KBM-7 (cell line): ENCODE measurements around the gene YIPF2.
A peak's percentile ranks its signal among the peaks of the same experiment; 100 is the strongest.
"Not testable (repeated sequence)": the region's sequence is repeated elsewhere in the genome, so short reads cannot be mapped to it uniquely, and the experiment has no call there.

Experiments used
- DNase-seq: peaks from one replicate; pipeline ENCODE4 v3.0.0-alpha.2; 2015
- in situ Hi-C: fragments of 300-500 bp; cut with MboI; formaldehyde crosslinking; loops from 2 replicates; pipeline ENCODE4 v1.14.3; 2020; ENCODE audit warnings: low sequenced_read_pairs, low pct_unique_long_range_greater_than_20kb, mixed read lengths

The YIPF2 gene

DNA sequence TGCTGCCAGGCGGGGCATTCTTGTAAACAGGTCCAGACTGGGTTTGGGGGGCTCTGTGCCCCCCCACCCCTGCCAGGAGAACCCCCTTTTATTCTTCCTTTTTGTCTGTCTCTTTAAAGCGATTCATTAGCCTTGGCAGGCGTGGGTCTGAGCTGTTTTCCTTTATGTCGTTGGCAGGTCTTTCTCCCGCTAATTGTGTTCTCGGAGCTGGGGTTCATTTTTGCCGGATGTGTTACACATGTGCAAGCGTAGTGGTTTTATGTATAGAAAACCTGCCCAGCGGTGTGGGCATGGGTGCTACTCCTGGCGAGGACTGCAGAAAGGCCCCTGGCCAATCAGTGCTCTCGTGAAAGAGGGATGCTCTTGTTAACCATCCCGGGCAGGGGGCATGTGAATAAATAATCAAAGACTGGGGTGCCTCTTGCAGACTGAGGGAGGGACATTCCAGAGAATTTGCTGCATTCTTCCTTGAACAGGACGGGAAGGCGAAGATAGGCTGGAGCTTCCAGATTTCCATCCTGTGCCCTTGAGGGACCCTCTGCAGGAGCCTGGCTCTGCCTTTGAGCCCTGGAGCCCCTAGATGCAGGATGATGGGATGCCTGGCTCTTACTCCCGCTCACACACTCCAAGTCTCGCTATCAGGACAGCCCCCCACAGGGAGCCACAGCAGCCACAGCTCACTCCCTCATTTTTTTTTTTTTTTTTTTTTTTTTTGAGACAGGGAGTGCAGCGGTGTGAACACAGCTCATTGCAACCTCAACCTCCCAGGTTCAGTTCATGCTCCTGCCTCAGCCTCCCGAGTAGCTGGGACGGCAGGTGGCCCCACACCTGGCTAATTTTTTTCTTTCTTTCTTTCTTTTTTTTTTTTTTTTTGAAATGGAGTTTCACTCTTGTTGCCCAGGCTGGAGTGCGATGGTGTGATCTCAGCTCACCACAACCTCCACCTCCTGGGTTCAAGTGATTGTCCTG, 43.0 kb downstream of the YIPF2 start:
- DNase-seq = no peak
- in situ Hi-C loops = no loop called here

DNA sequence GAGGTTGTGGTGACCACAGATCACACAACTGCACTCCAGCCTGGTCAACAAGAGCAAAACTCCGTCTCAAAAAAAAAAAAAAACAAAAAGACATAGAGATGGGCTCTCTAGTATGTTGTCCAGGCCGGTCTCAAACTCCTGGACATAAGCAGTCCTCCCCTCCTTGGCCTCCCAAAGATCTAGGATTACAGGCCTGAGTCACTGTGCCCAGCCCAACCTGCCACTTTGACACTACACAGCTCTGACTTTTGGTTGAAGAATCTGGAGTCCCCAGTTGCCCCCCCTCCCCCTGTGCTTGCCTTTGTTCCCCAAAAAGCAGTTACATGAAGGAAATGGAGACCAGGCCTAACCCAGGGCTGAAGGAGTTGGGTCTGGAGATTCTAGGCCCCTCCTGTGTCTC, 44.2 kb downstream of the YIPF2 start:
- no peak for DNase-seq
- in situ Hi-C loops = no loop called here

DNA sequence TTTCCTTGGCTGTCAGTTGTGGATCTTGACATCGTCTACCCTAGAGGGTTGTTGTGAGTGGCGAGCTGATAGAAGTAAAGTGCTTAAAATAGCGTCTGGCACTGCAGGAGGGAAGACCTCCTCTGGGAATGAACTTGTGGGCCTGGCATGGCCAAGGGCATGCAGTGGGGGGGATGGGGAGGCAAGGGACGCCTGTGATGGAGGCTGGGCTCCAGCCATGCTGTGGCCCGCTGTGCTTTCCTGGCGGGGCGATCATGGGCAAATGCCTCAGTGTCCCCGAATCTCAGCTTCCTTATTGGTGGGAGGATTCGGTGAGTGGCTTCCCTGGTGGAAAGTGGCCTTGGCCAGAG, 46.4 kb downstream of the YIPF2 start:
- in situ Hi-C loops = no loop called here
- no peak for DNase-seq

DNA sequence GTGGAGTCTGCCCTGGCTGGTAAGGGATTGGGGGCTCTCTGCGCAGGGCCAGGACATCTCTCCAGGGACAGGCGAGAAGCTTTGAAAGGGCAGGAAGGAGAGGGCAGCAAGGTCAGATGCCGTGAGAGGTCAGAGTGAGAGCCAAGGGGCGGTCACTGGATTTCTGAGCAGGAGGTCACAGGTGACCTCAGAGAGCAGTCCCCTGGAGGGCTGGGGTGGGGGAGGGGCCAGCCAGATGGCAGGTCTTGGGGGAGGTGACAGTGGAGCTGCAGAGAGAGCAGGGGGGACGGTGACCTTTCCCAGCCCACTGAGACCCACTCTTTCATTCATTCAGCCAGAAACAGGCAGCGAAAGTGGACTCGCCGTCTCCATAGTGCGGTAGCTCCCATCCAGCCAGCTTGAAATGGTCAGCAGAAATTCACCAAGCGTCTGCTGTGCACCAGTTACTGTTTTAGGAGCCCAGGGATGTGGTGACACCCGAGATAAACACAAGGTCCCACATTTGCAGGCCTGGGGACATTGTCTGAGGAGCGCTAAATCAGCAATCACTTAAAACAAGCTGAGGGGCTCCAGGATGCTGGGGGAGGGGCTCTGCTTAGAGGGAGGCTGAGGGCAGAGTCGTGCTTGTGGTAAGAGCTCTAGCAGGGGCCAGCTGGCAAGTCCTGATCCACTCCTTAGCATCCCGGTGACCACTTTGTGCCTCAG, 46.9 kb downstream of the YIPF2 start:
- in situ Hi-C loops = no loop called here

DNA sequence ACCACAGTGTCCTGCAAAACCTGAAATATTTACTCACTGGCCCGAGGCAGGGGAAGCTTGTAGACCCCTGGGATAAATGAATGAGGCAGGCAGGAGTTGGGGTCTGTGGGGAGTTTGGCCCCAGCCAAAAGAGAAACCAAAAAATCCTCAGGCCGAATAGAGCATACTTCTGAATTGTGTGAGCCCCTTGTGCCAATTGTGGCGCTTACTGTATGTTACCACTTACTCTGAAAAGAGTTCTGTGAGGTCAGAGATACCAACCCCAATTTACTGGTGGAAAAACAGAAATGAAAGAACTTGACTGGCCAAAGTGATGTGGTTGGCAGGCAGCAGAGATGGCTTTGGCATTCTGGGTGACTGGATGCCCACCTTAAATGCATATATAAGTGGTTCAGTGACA, 50.2 kb downstream of the YIPF2 start:
- in situ Hi-C loops = no loop called here
- DNase-seq = no peak

More for the DNA sequence above, 46.9 kb downstream of the YIPF2 start:
- DNase-seq = no peak

DNA sequence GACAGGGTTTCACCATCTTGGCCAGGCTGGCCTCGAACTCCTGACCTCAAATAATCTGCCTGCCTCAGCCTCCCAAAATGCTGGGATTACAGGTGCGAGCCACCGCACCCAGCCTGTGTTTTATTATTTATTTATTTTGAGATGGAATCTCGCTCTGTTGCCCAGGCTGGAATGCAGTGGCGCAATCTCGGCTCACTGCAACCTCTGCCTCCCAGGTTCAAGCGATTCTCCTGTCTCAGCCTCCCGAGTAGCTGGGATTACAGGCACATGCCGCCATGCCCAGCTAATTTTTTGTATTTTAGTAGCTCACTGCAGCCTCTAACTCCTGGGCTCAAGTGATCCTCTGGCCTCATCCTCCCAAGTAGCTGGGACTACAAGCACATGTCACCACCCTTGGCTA, 50.8 kb downstream of the YIPF2 start:
- DNase-seq, in situ Hi-C loops: not testable (repeated sequence)

DNA sequence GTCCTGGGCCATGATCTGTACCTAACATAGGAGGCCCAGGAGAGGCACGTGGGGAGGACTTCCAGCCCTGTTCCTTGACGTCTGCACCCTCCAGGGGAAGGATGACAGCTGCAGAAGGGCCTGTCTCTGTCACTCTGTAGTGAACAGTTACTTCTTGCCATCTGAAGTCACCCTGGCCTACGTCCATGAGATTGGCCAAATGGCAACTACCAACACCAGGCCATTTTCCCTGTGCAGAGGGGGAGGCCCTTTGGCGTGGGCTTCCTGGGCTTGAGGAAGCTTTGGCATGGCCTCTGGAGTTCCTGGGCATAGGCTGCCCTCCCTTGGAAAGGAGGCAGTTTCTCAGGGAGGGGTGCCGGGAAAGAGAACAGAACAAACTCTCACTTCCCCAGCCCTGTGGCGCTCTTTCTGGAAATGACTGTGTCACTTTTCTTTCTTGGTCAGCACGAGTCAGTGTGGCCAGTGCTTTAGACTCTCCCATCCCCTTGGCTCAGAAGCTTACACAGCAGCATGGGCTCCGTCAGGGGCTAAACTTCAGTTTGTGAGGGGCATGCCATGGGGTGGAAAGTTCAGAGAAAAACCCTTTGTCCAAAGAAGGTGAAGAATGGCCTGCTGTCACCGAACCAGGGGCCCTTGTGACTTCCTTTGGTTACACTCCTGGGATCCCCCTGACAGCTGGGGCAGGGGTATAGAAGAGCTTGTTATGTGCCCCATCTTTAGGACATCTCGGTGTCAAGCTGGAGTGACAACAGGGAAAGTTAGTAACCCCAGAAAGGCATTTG, 51.8 kb downstream of the YIPF2 start:
- in situ Hi-C loops = no loop called here
- DNase-seq = no peak

DNA sequence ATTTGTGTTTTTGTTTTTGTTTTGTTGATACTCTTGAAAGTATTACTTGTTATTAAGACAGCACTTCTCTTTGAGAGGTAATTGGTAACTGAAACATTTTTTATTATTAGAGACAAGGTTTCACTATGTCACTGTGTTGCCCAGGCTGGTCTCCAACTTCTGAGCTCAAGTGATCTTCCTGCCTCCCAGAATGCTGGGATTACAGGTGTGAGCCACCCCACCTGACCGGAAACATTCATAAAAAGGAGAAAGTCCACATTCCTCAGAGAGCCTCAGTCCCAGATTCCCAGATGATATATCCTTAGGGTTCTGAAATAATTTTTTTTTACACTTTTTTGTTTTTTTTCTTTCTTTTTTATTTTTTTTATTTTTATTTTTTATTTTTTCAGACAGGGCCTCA, 54.4 kb downstream of the YIPF2 start:
- DNase-seq = no peak
- in situ Hi-C loops = no loop called here

DNA sequence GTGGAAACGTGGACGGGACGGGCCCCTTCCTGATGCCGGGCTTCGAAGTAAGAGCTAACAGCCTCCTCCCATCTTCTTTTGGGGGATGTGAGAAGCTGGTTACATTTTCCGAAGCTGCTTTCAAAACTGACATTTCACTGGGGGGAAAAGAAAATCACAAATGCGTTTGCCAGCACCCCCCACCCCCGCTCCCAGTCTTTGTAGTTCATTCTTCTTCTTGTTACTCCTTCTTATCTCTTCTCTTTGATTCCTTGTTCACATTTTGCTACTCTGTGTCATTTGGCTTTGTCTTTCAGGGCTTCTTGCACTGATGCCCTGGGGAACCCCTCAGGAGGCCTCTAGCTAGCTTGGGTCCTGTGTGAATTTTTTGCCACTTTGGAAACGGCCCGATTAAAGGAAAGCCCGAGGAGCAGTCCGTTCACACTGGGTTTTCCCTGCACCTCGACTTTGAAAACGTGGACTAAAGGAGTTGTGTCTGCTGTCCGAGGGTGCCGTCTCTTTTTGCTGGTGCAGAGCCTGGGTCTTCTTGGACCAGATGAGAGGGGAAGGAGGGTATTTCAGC, 55.8 kb downstream of the YIPF2 start:
- DNase-seq = peak; percentile 28
- in situ Hi-C loops = no loop called here
